Ascending aorta (tissue), 2 donors: ENCODE results near the gene TGFB2. TPM values are rescaled to one million over a fixed set of nuclear protein-coding genes. Genes with fewer than 3 reads are reported as not detected.

Experiments used
- DNase-seq, 2 donors: peaks; one replicate each; pipeline ENCODE4 v3.0.0-alpha.2; 2019; ENCODE audit warnings: low spot score in 2 of 2
- H3K27ac ChIP-seq, 2 donors: fragments of 200-600 bp; sonication (generic); one replicate each; pipeline ENCODE4 v1.5.1; 2016 to 2017; ENCODE audit warnings: mild to moderate bottlenecking in 1 of 2
- H3K27me3 ChIP-seq: fragments of 200-600 bp; sonication (generic); one replicate; pipeline ENCODE4 v1.5.1; 2017
- H3K36me3 ChIP-seq, 2 donors: fragments of 200-600 bp; sonication (generic); one replicate each; pipeline ENCODE4 v1.5.1; 2016
- H3K4me1 ChIP-seq, 2 donors: fragments of 200-600 bp; sonication (generic); one replicate each; pipeline ENCODE4 v1.5.1; 2016 to 2017; ENCODE audit warnings: mild to moderate bottlenecking in 1 of 2
- H3K4me3 ChIP-seq, 2 donors: fragments of 200-600 bp; sonication (generic); one replicate each; pipeline ENCODE4 v1.5.1; 2016 to 2017; ENCODE audit warnings: mild to moderate bottlenecking in 1 of 2
- H3K9me3 ChIP-seq, 2 donors: fragments of 200-600 bp; sonication (generic); one replicate each; pipeline ENCODE4 v1.5.1; 2016
- intact Hi-C: fragments of 100-400 bp; cut with DNase I; formaldehyde crosslinking; loops from one replicate; pipeline ENCODE4 v1.15.1; 2023
- total RNA-seq: library from RNA; depleted of rRNA; stranded (reverse); fragments of >200 nt; gene quantifications from one replicate; pipeline ENCODE4 v1.1.0, GENCODE V29; 2016
- TF ChIP-seq, protein P1 (sequence below), 3 experiments: fragments of 200-600 bp in 2 of 3; fragments of 450-650 bp in 1 of 3; sonication (generic) in 2 of 3; IDR thresholded peaks; one replicate each; pipeline ENCODE4 v1.5.1; 2016 to 2019; ENCODE audit warnings: antibody characterized with exemption in 3 of 3, mild to moderate bottlenecking in 1 of 3, moderate library complexity in 1 of 3

The TGFB2 gene
- total RNA-seq, 1 donor from 2014 or later, result 9.9 TPM

DNA sequence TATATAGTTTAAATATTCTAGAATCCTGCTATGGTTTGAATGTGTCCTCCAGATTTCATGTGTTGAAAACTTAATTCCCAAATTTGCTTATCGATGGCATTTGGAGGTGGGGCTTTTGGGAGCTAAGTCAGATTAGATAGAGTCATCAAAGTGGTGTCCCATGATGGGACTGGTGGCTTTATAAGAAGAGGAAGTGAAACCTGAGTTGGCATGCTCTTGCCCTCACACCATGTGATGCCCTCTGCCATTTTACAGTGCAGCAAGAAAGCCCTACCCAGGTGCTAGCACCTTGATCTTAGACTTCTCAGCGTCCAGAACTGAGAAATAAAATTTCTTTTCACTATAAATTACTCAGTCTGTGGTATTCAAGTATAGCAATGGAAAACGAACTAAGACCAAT lies 111.3 kb downstream of the TGFB2 start:
- TF ChIP-seq, protein P1, sequence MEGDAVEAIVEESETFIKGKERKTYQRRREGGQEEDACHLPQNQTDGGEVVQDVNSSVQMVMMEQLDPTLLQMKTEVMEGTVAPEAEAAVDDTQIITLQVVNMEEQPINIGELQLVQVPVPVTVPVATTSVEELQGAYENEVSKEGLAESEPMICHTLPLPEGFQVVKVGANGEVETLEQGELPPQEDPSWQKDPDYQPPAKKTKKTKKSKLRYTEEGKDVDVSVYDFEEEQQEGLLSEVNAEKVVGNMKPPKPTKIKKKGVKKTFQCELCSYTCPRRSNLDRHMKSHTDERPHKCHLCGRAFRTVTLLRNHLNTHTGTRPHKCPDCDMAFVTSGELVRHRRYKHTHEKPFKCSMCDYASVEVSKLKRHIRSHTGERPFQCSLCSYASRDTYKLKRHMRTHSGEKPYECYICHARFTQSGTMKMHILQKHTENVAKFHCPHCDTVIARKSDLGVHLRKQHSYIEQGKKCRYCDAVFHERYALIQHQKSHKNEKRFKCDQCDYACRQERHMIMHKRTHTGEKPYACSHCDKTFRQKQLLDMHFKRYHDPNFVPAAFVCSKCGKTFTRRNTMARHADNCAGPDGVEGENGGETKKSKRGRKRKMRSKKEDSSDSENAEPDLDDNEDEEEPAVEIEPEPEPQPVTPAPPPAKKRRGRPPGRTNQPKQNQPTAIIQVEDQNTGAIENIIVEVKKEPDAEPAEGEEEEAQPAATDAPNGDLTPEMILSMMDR (IDR thresholded peaks at IDR 0.05), result no peak
- Histone ChIP-seq H3K4me1 (peaks cover 8 to 16% of the 10 kb centered on the region in 2 donors), H3K4me3 (no peak overlapping the region), H3K36me3 (no peaks in the 10 kb centered on the region), H3K9me3 (no peaks in the 10 kb centered on the region), H3K27ac (no peak overlapping the region), H3K27me3 (no peaks in the 10 kb centered on the region)
- intact Hi-C loops, result no loop called here
- DNase-seq, result no peak

DNA sequence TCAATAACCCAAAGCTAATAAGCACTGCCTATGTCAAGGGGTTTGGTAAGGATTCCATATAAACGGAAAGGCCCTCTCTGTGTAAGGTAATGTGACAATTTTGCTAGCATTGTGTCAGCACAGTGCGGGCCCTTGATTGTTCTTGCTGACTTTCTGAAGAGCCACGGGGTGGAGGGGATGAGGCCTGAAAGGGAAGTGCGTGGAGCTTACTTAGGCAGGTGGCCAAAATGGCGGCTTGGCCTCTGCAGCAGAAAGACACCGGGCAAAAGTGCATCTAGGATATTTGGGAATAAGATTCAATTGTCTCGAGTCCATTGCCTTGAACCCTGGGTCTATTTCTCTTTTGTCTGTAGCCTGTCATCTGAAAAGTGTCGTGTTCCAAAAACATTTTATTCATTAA lies 114.3 kb downstream of the TGFB2 start:
- H3K9me3 ChIP-seq, result no peaks in the 10 kb centered on the region
- H3K4me1 ChIP-seq, result peaks cover 11 to 41% of the 10 kb centered on the region in 2 donors
- H3K4me3 ChIP-seq, result peak overlapping the region in 1 of 2 donors; percentile 51
- no peaks in the 10 kb centered on the region for H3K27me3 ChIP-seq
- no peaks in the 10 kb centered on the region for H3K36me3 ChIP-seq
- DNase-seq, result peak in 1 of 2 donors; percentile 74
- intact Hi-C loops, result no loop called here
- peak overlapping the region; percentile 77 to 83 for H3K27ac ChIP-seq
- TF ChIP-seq, protein P1 (IDR thresholded peaks at IDR 0.05), result no peak

DNA sequence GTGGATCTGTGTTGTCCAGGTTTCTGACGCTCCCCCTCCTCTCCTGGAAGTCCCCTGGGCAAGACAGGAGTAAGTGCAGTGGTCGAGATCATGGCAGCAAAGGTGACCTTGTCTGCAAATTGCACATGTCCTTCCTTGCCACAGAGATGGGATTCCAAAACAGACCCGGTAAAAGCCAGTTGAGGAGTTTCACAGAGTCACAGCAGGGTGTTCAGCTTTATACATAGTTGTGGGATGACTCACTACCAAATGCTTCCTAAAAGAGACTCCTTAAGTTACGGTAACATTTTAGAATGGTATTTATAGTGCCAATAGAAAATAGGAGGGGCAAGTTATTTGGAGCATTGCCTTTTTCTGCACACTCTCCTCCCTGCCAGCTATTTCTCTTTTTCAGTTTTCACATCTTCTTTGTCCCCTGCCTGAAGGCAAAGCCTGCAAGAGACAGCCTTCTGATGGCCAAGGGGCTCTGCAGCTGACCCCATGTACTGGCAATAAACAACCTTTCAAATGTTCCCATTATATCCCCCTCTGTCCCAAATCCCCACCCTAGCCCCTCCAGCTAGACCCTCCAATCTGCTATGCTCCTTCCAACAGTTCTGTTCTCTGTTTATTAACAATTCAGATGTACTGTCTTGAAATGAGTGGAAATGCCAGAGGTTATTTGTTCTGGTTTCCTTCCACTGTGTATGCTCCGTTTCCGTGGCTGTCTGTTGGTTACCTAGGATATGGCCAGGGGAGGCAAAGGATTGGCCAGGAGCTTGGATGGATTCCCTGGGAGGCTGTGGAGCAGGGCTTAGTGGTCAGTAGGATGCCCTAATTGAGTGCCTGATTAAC lies 115.0 kb downstream of the TGFB2 start:
- Histone ChIP-seq H3K27ac (peak overlapping the region; percentile 77 to 83), H3K4me3 (peak overlapping the region in 1 of 2 donors; percentile 51), H3K9me3 (no peaks in the 10 kb centered on the region), H3K4me1 (peaks cover 11 to 41% of the 10 kb centered on the region in 2 donors), H3K27me3 (no peaks in the 10 kb centered on the region), H3K36me3 (no peaks in the 10 kb centered on the region)
- DNase-seq, result peak in 1 of 2 donors; percentile 72
- intact Hi-C loops, result loop anchor here (2.0 to 10.0 kb wide), 3 partner anchors 21 to 715 kb away; partner anchors contain the start of gene LYPLAL1
- TF ChIP-seq, protein P1 (IDR thresholded peaks at IDR 0.05), result no peak

DNA sequence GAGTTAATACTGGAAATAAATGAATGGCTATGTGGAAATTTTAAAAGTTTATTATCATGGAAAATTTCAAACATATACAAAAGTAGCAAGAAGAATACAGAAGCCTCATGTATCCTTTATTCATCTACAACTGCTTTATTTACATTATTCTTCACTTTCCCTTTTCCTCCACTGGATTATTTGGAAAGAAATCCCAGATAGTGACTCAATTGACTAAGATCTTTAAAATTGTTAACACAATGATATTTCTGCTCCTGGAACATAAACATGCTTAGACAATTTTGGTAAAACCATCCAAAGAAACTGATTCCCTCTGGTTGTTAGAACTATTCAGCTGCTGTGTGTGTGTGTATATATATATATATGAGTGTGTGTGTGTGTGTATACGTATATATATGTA lies 116.2 kb downstream of the TGFB2 start:
- Histone ChIP-seq H3K9me3 (no peaks in the 10 kb centered on the region), H3K27ac (peak overlapping the region; percentile 77 to 83), H3K4me1 (peaks cover 15 to 44% of the 10 kb centered on the region in 2 donors), H3K4me3 (no peak overlapping the region), H3K36me3 (no peaks in the 10 kb centered on the region), H3K27me3 (no peaks in the 10 kb centered on the region)
- intact Hi-C loops, result loop anchor here (2.0 to 10.0 kb wide), 3 partner anchors 19 to 713 kb away; partner anchors contain the start of gene LYPLAL1
- TF ChIP-seq, protein P1 (IDR thresholded peaks at IDR 0.05), result no peak
- no peak for DNase-seq

DNA sequence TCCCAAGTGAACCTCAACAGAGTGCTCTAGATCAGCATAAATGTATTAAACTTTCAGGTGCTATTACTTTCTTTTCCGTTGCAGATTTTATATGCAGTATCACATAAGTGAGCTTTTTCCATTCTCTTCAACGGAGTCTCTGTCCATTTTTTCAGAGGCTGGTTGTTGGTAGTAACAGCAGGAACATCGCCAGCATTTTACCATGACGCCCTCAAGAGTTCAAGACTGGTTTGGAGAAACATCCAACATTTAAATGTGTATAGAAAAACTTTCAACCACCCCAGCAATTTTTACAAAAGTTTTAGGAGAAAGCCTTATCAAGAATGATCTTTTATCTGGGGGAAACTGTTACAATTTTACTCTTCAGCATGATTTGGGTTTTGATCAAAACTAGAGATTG lies 117.0 kb downstream of the TGFB2 start:
- TF ChIP-seq, protein P1 (IDR thresholded peaks at IDR 0.05), result no peak
- Histone ChIP-seq H3K27ac (peak overlapping the region; percentile 83 to 92), H3K27me3 (no peaks in the 10 kb centered on the region), H3K4me1 (peaks cover 16 to 46% of the 10 kb centered on the region in 2 donors), H3K4me3 (no peak overlapping the region), H3K36me3 (no peaks in the 10 kb centered on the region), H3K9me3 (no peaks in the 10 kb centered on the region)
- DNase-seq, result no peak
- intact Hi-C loops, result loop anchor here (2.0 to 10.0 kb wide), 4 partner anchors 37 to 713 kb away; partner anchors contain the start of gene LYPLAL1
